Cardiac muscle cell (in vitro differentiated cells and primary cell): ENCODE measurements around the gene FOXF2. TPM values are rescaled to one million over a fixed set of nuclear protein-coding genes. Genes with fewer than 3 reads are reported as not detected.
A peak's percentile ranks its signal among the peaks of the same experiment; 100 is the strongest.
"Not testable (repeated sequence)": the region's sequence is repeated elsewhere in the genome, so short reads cannot be mapped to it uniquely, and the experiment has no call there.

Experiments
- DNase-seq, 2 donors: peaks; one replicate each; pipeline versions ENCODE4 v3.0.0 to v3.0.0-alpha.2; 2010 to 2017; ENCODE audit warnings: low read depth in 1 of 2, low spot score in 1 of 2
- H3K27ac ChIP-seq: fragments of 200-600 bp; sonication (generic); 2 replicates; pipeline ENCODE4 v1.5.1; 2016
- H3K27me3 ChIP-seq: fragments of 200-600 bp; sonication (generic); 2 replicates; pipeline ENCODE4 v1.6.0; 2016; ENCODE audit warnings: control low read depth
- H3K36me3 ChIP-seq: fragments of 200-600 bp; sonication (generic); 2 replicates; pipeline ENCODE4 v1.5.1; 2016; ENCODE audit warnings: control low read depth
- H3K4me1 ChIP-seq: fragments of 200-600 bp; sonication (generic); 2 replicates; pipeline ENCODE4 v1.8.1; 2017; ENCODE audit warnings: low read depth, mild to moderate bottlenecking, mixed run types
- H3K4me3 ChIP-seq: fragments of 200-600 bp; sonication (generic); 2 replicates; pipeline ENCODE4 v1.5.1; 2016; ENCODE audit warnings: mild to moderate bottlenecking
- H3K9me3 ChIP-seq: fragments of 200-600 bp; sonication (generic); 2 replicates; pipeline ENCODE4 v1.5.1; 2017; ENCODE audit warnings: low read depth, mild to moderate bottlenecking, control low read depth
- CTCF ChIP-seq: IDR thresholded peaks from 2 replicates; pipeline ENCODE4 v1.5.1; 2012; ENCODE audit warnings: low read depth, mild to moderate bottlenecking, low read length
- polyA plus RNA-seq: library from polyadenylated mRNA; unstranded; fragments of >200 nt; fragmentation: Nextera tagmentation; extraction: Ambion mirVana; gene quantifications from 2 replicates; pipeline ENCODE4 v1.2.1, GENCODE V29; 2016
- total RNA-seq: library from RNA; depleted of rRNA; stranded (reverse); fragments of >200 nt; gene quantifications from 2 replicates; pipeline ENCODE4 v1.2.3, GENCODE V29; 2016

The FOXF2 gene
- total and polyA plus RNA-seq, 2 experiments from 2014 or later: 0.09 to 0.16 TPM

- Histone ChIP-seq H3K4me1 (no peaks in the 10 kb centered on the region), H3K27ac (no peak overlapping the region), H3K27me3 (peaks cover 58% of the 10 kb centered on the region), H3K36me3 (no peaks in the 10 kb centered on the region), H3K4me3 (no peak overlapping the region), H3K9me3 (no peaks in the 10 kb centered on the region)
- TF ChIP-seq CTCF: peak; percentile 19
- peak in 1 of 2 donors; percentile 25 for DNase-seq
These were observed 25.4 kb upstream of the FOXF2 start for GRCh38 chr6:1363729-1364572.

GRCh38 chr6:1364791-1365190 is 24.6 kb upstream of the FOXF2 start:
- DNase-seq: no peak
- Histone ChIP-seq H3K27ac (no peak overlapping the region), H3K4me1 (no peaks in the 10 kb centered on the region), H3K9me3 (no peaks in the 10 kb centered on the region), H3K27me3 (peaks cover 54% of the 10 kb centered on the region), H3K4me3 (no peak overlapping the region), H3K36me3 (no peaks in the 10 kb centered on the region)
- no peak for TF ChIP-seq CTCF

GRCh38 chr6:1365686-1366085 is 23.7 kb upstream of the FOXF2 start:
- H3K4me1 ChIP-seq: no peaks in the 10 kb centered on the region
- no peak for TF ChIP-seq CTCF

GRCh38 chr6:1367771-1368170 is 21.6 kb upstream of the FOXF2 start:
- peaks cover 60% of the 10 kb centered on the region for H3K27me3 ChIP-seq
- no peaks in the 10 kb centered on the region for H3K36me3 ChIP-seq
- no peak for TF ChIP-seq CTCF
- no peak for DNase-seq
- H3K4me1 ChIP-seq: no peaks in the 10 kb centered on the region
- no peak overlapping the region for H3K4me3 ChIP-seq
- no peaks in the 10 kb centered on the region for H3K9me3 ChIP-seq
- no peak overlapping the region for H3K27ac ChIP-seq

More at GRCh38 chr6:1365686-1366085, 23.7 kb upstream of the FOXF2 start:
- H3K4me3 ChIP-seq: no peak overlapping the region
- no peak overlapping the region for H3K27ac ChIP-seq
- no peak for DNase-seq
- H3K9me3 ChIP-seq: no peaks in the 10 kb centered on the region
- peaks cover 54% of the 10 kb centered on the region for H3K27me3 ChIP-seq
- H3K36me3 ChIP-seq: no peaks in the 10 kb centered on the region

- Histone ChIP-seq H3K4me1 (no peaks in the 10 kb centered on the region), H3K27ac (no peak overlapping the region), H3K27me3 (peaks cover 65% of the 10 kb centered on the region), H3K4me3 (no peak overlapping the region), H3K9me3 (no peaks in the 10 kb centered on the region), H3K36me3 (no peaks in the 10 kb centered on the region)
- no peak for TF ChIP-seq CTCF
- DNase-seq: no peak
These were observed 20.4 kb upstream of the FOXF2 start for GRCh38 chr6:1368940-1369339.

GRCh38 chr6:1369695-1370094 is 19.7 kb upstream of the FOXF2 start:
- peaks cover 71% of the 10 kb centered on the region for H3K27me3 ChIP-seq

More at GRCh38 chr6:1369695-1370094, 19.7 kb upstream of the FOXF2 start:
- not testable (repeated sequence) for H3K4me3 ChIP-seq, H3K4me1 ChIP-seq, H3K36me3 ChIP-seq, DNase-seq, H3K9me3 ChIP-seq, H3K27ac ChIP-seq
